ENCODE data around the gene HPN. TPM values are rescaled to one million over a fixed set of nuclear protein-coding genes. Genes with fewer than 3 reads are reported as not detected.
A peak's percentile ranks its signal among the peaks of the same experiment; 100 is the strongest.

The HPN gene
- total and polyA plus RNA-seq, 2 of the 13 experiments (the other 11 are each of a cell fraction or from before 2014, with no cell fraction given), result 46.7 to 261 TPM

DNA sequence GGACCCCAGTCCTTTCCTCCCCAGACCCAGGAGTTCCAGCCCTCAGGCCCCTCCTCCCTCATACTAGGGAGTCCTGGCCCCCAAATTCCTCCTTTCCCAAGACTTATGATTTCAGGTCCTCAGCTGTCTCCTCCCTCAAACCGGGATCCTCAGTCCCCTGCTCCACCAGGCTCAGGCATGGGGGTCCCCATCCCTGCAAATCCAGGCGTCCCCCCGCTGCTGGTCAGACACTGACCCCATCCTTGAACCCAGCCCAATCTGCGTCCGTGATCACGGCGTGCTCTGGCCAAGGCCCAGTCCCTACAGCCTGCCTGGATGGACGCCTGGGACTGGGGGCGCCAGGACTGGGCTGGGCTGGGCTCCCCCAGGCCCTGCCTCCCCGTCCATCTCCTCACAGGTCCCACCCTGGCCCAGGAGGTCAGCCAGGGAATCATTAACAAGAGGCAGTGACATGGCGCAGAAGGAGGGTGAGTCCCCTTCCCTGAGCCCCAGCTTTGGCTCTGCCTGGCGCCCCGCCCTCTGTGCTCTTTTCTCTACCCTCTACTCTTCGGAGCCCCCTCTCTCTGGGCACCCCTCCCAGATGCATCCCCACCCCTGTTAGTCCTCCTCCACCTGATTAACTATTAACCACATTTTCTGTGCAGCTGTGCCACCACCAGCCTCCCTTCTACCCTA lies 672 bp downstream of the HPN start (continued):
- TF ChIP-seq ZNF713 (CRISPR knock-in tag; IDR thresholded peaks at IDR 0.05) (peak; percentile 36; the same call in 1 of the 2 replicates), ZFP36L1 (CRISPR knock-in tag; IDR thresholded peaks at IDR 0.05) (no peak), CHD2 (IDR thresholded peaks at IDR 0.05; ENCODE audit: low read depth, low read length) (no peak; the same call in 1 of the 2 replicates), SRSF1 (optimal IDR thresholded peaks at IDR 0.05; ENCODE audit: low read depth, low read length) (peak; percentile 61), HOXA7 (CRISPR knock-in tag; IDR thresholded peaks at IDR 0.05) (no peak), SIN3A (IDR thresholded peaks at IDR 0.05; ENCODE audit: borderline replicate concordance, low read depth, low read length) (peak; percentile 12; the same call in 1 of the 2 replicates), HOXA3 (CRISPR knock-in tag; IDR thresholded peaks at IDR 0.05) (peak; percentile 74; the same call in 1 of the 2 replicates), SNAPC2 (CRISPR knock-in tag; IDR thresholded peaks at IDR 0.05) (no peak; the same call in 1 of the 2 replicates), REPIN1 (CRISPR knock-in tag; IDR thresholded peaks at IDR 0.05; ENCODE audit: borderline replicate concordance, low read depth) (no peak), RFXAP (CRISPR knock-in tag; IDR thresholded peaks at IDR 0.05; ENCODE audit: borderline replicate concordance) (no peak; the same call in 1 of the 2 replicates), TAF1 (CRISPR knock-in tag; IDR thresholded peaks at IDR 0.05) (peak; percentile 86), ZNF138 (CRISPR knock-in tag; IDR thresholded peaks at IDR 0.05; ENCODE audit: low read depth) (0 out of 2 replicates have a peak, but pooled peaks have one; percentile 43), ESRRA (CRISPR knock-in tag; IDR thresholded peaks at IDR 0.05; ENCODE audit: low read depth) (no peak; the same call in 1 of the 2 replicates)
- TF ChIP-seq, protein P1, sequence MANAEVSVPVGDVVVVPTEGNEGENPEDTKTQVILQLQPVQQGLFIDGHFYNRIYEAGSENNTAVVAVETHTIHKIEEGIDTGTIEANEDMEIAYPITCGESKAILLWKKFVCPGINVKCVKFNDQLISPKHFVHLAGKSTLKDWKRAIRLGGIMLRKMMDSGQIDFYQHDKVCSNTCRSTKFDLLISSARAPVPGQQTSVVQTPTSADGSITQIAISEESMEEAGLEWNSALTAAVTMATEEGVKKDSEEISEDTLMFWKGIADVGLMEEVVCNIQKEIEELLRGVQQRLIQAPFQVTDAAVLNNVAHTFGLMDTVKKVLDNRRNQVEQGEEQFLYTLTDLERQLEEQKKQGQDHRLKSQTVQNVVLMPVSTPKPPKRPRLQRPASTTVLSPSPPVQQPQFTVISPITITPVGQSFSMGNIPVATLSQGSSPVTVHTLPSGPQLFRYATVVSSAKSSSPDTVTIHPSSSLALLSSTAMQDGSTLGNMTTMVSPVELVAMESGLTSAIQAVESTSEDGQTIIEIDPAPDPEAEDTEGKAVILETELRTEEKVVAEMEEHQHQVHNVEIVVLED (CRISPR knock-in tag; IDR thresholded peaks at IDR 0.05; ENCODE audit: borderline replicate concordance), result peak; percentile 47; the same call in 1 of the 2 replicates
- TF ChIP-seq, protein P2, sequence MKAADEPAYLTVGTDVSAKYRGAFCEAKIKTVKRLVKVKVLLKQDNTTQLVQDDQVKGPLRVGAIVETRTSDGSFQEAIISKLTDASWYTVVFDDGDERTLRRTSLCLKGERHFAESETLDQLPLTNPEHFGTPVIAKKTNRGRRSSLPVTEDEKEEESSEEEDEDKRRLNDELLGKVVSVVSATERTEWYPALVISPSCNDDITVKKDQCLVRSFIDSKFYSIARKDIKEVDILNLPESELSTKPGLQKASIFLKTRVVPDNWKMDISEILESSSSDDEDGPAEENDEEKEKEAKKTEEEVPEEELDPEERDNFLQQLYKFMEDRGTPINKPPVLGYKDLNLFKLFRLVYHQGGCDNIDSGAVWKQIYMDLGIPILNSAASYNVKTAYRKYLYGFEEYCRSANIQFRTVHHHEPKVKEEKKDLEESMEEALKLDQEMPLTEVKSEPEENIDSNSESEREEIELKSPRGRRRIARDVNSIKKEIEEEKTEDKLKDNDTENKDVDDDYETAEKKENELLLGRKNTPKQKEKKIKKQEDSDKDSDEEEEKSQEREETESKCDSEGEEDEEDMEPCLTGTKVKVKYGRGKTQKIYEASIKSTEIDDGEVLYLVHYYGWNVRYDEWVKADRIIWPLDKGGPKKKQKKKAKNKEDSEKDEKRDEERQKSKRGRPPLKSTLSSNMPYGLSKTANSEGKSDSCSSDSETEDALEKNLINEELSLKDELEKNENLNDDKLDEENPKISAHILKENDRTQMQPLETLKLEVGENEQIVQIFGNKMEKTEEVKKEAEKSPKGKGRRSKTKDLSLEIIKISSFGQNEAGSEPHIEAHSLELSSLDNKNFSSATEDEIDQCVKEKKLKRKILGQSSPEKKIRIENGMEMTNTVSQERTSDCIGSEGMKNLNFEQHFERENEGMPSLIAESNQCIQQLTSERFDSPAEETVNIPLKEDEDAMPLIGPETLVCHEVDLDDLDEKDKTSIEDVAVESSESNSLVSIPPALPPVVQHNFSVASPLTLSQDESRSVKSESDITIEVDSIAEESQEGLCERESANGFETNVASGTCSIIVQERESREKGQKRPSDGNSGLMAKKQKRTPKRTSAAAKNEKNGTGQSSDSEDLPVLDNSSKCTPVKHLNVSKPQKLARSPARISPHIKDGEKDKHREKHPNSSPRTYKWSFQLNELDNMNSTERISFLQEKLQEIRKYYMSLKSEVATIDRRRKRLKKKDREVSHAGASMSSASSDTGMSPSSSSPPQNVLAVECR (CRISPR knock-in tag; IDR thresholded peaks at IDR 0.05; ENCODE audit: borderline replicate concordance), result peak; percentile 71; the same call in 1 of the 2 replicates
- TF ChIP-seq, protein P3, sequence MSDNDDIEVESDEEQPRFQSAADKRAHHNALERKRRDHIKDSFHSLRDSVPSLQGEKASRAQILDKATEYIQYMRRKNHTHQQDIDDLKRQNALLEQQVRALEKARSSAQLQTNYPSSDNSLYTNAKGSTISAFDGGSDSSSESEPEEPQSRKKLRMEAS (IDR thresholded peaks at IDR 0.05), result no peak; the same call in 1 of the 2 replicates
- TF ChIP-seq, protein P4, sequence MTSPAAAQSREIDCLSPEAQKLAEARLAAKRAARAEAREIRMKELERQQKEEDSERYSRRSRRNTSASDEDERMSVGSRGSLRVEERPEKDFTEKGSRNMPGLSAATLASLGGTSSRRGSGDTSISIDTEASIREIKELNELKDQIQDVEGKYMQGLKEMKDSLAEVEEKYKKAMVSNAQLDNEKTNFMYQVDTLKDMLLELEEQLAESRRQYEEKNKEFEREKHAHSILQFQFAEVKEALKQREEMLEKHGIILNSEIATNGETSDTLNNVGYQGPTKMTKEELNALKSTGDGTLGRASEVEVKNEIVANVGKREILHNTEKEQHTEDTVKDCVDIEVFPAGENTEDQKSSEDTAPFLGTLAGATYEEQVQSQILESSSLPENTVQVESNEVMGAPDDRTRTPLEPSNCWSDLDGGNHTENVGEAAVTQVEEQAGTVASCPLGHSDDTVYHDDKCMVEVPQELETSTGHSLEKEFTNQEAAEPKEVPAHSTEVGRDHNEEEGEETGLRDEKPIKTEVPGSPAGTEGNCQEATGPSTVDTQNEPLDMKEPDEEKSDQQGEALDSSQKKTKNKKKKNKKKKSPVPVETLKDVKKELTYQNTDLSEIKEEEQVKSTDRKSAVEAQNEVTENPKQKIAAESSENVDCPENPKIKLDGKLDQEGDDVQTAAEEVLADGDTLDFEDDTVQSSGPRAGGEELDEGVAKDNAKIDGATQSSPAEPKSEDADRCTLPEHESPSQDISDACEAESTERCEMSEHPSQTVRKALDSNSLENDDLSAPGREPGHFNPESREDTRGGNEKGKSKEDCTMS (CRISPR knock-in tag; conservative IDR thresholded peaks at IDR 0.05), result no peak; the same call in 1 of the 2 replicates
- TF ChIP-seq, protein P5, sequence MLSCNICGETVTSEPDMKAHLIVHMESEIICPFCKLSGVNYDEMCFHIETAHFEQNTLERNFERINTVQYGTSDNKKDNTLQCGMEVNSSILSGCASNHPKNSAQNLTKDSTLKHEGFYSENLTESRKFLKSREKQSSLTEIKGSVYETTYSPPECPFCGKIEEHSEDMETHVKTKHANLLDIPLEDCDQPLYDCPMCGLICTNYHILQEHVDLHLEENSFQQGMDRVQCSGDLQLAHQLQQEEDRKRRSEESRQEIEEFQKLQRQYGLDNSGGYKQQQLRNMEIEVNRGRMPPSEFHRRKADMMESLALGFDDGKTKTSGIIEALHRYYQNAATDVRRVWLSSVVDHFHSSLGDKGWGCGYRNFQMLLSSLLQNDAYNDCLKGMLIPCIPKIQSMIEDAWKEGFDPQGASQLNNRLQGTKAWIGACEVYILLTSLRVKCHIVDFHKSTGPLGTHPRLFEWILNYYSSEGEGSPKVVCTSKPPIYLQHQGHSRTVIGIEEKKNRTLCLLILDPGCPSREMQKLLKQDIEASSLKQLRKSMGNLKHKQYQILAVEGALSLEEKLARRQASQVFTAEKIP (CRISPR knock-in tag; IDR thresholded peaks at IDR 0.05; ENCODE audit: borderline replicate concordance), result no peak
